ENCODE results near the gene GABPA.

GRCh38 chr21:25750085-25750484 is 15.3 kb downstream of the GABPA start:
- no peak for TF ChIP-seq CTCF (conservative IDR thresholded peaks at IDR 0.05; ENCODE audit: low read length)
- TF ChIP-seq EZH2phosphoT487 (IDR thresholded peaks at IDR 0.05; ENCODE audit: borderline replicate concordance, low read depth, low read length) = no peak
